Activated CD4-positive, CD25-positive, alpha-beta regulatory T cell (primary cell): ENCODE data around the gene GIT2.
"Not testable (repeated sequence)": the region's sequence is repeated elsewhere in the genome, so short reads cannot be mapped to it uniquely, and the experiment has no call there.

Source experiments
- DNase-seq, 4 experiments: peaks; one replicate each; lab custom pipeline; 2025; lab: John Stamatoyannopoulos, UW

GIT2 gene

GRCh38 chr12:109995686-109996482 lies at the start of gene GIT2:
Gene GIT2, minus strand, starts transcription at chr12:109996368. Its CDS starts 144 bp downstream, at chr12:109996224.
- DNase-seq, result peak; percentile 83 to 95 (median 88)

- DNase-seq, result no peak
These were observed 46.1 kb upstream of the GIT2 start for GRCh38 chr12:110042264-110042663.

- no peak for DNase-seq
These were observed 43.1 kb upstream of the GIT2 start for GRCh38 chr12:110039085-110039807.

- no peak for DNase-seq
These were observed 42.5 kb upstream of the GIT2 start for GRCh38 chr12:110038741-110039084.

- no peak for DNase-seq
These were observed 41.1 kb upstream of the GIT2 start for GRCh38 chr12:110037315-110037714.

GRCh38 chr12:110035534-110036104 lies 39.5 kb upstream of the GIT2 start:
- no peak for DNase-seq

- DNase-seq, result no peak
These were observed 37.7 kb upstream of the GIT2 start for GRCh38 chr12:110033888-110034287.

- DNase-seq, result no peak
These were observed 33.2 kb upstream of the GIT2 start for GRCh38 chr12:110029290-110029815.

- DNase-seq, result no peak
These were observed 32.2 kb upstream of the GIT2 start for GRCh38 chr12:110028323-110028722.

GRCh38 chr12:110024051-110024450 lies 27.9 kb upstream of the GIT2 start:
- DNase-seq, result no peak

GRCh38 chr12:110023059-110023980 lies 27.2 kb upstream of the GIT2 start:
- DNase-seq, result no peak

- no peak for DNase-seq
These were observed 24.8 kb upstream of the GIT2 start for GRCh38 chr12:110020956-110021355.

GRCh38 chr12:110015132-110015531 lies 19.0 kb upstream of the GIT2 start:
- DNase-seq, result no peak

GRCh38 chr12:110012659-110013058 lies 16.5 kb upstream of the GIT2 start:
- no peak for DNase-seq

GRCh38 chr12:110012137-110012536 lies 16.0 kb upstream of the GIT2 start:
- DNase-seq, result no peak

GRCh38 chr12:110010853-110011723 lies 14.9 kb upstream of the GIT2 start:
- no peak for DNase-seq

- DNase-seq, result not testable (repeated sequence)
These were observed 12.7 kb upstream of the GIT2 start for GRCh38 chr12:110008681-110009398.

- no peak for DNase-seq
These were observed 11.7 kb upstream of the GIT2 start for GRCh38 chr12:110007881-110008280.

GRCh38 chr12:110006115-110006514 lies 9.9 kb upstream of the GIT2 start:
- no peak for DNase-seq
